HepG2 (cell line): ENCODE results near the gene RNF149. TPM values are rescaled to one million over a fixed set of nuclear protein-coding genes. Genes with fewer than 3 reads are reported as not detected.

Experiments
- HOXA7 ChIP-seq: sonication (generic); formaldehyde crosslinking; IDR thresholded peaks from 2 replicates; pipeline ENCODE4 v1.8.1; 2022; ENCODE audit warnings: mild to moderate bottlenecking, missing genetic modification reagents, moderate library complexity
- KLF16 ChIP-seq, 2 experiments: sonication (generic) in 1 of 2; formaldehyde crosslinking in 1 of 2; IDR thresholded peaks; 2 replicates each; pipeline versions ENCODE4 v1.6.1 to v1.8.0; 2016 to 2023; ENCODE audit warnings: missing genetic modification reagents in 2 of 2, missing compliant biosample characterization in 1 of 2
- NR2F1 ChIP-seq, 2 experiments: fragments of 450-650 bp in 1 of 2; formaldehyde crosslinking in 1 of 2; IDR thresholded peaks; 2 replicates each; pipeline versions ENCODE4 v1.5.0 to v1.6.1; 2016 to 2020; ENCODE audit warnings: mild to moderate bottlenecking in 1 of 2, missing compliant biosample characterization in 1 of 2, missing genetic modification reagents in 1 of 2, moderate library complexity in 1 of 2
- POGZ ChIP-seq: sonication (generic); formaldehyde crosslinking; IDR thresholded peaks from 2 replicates; pipeline ENCODE4 v1.4.0; 2020; ENCODE audit warnings: mild to moderate bottlenecking, missing genetic modification reagents
- PRDM15 ChIP-seq: sonication (generic); formaldehyde crosslinking; IDR thresholded peaks from 2 replicates; pipeline ENCODE4 v1.4.0; 2020; ENCODE audit warnings: missing genetic modification reagents
- RCOR2 ChIP-seq: IDR thresholded peaks from 2 replicates; pipeline ENCODE4 v1.6.1; 2016; ENCODE audit warnings: missing biosample characterization, missing genetic modification reagents
- RERE ChIP-seq: IDR thresholded peaks from 2 replicates; pipeline ENCODE4 v1.6.1; 2016; ENCODE audit warnings: low read depth, missing genetic modification reagents, missing compliant biosample characterization
- RXRB ChIP-seq: IDR thresholded peaks from 2 replicates; pipeline ENCODE4 v1.6.1; 2016; ENCODE audit warnings: borderline replicate concordance, missing genetic modification reagents, missing compliant biosample characterization
- ZC3H13 ChIP-seq: sonication (generic); formaldehyde crosslinking; IDR thresholded peaks from 2 replicates; pipeline ENCODE4 v1.8.1; 2023; ENCODE audit warnings: mild to moderate bottlenecking, missing genetic modification reagents, moderate library complexity
- ZFAT ChIP-seq: sonication (generic); formaldehyde crosslinking; conservative IDR thresholded peaks from 2 replicates; pipeline ENCODE4 v1.8.1; 2023; ENCODE audit warnings: missing genetic modification reagents, inconsistent platforms
- ZNF577 ChIP-seq: sonication (generic); formaldehyde crosslinking; IDR thresholded peaks from 2 replicates; pipeline ENCODE4 v1.4.0; 2020; ENCODE audit warnings: mild to moderate bottlenecking, low read depth, missing genetic modification reagents, borderline replicate concordance
- ZNF615 ChIP-seq: sonication (generic); formaldehyde crosslinking; IDR thresholded peaks from 2 replicates; pipeline ENCODE4 v1.5.0; 2020; ENCODE audit warnings: mild to moderate bottlenecking, missing genetic modification reagents, borderline replicate concordance
- polyA plus RNA-seq, 8 experiments: library from polyadenylated mRNA; depleted of rRNA in 3 of 8; stranded (reverse) in 7 of 8; unstranded in 1 of 8; fragments of >200 nt; fragmentation: Illumina TruSeq in 4 of 8; extraction: Trizol in 4 of 8; gene quantifications; 2 replicates each; pipeline versions ENCODE4 v1.2.1 to v1.2.3, GENCODE V29; 2011 to 2016; ENCODE audit warnings: low read depth in 4 of 8, missing spikeins in 1 of 8, mixed read lengths in 1 of 8; ENCODE audit not compliant: insufficient read depth in 1 of 8
- total RNA-seq, 5 experiments: library from RNA; depleted of rRNA; stranded (reverse); fragments of >200 nt; fragmentation: Illumina TruSeq; extraction: Trizol; gene quantifications; 2 replicates each; pipeline ENCODE4 v1.2.3, GENCODE V29; 2016; ENCODE audit warnings: low read depth in 1 of 5
- TF ChIP-seq, protein P1 (sequence below): sonication (generic); formaldehyde crosslinking; IDR thresholded peaks from 2 replicates; pipeline ENCODE4 v1.4.0; 2020; ENCODE audit warnings: missing genetic modification reagents
- TF ChIP-seq, protein P2 (sequence below): sonication (generic); formaldehyde crosslinking; IDR thresholded peaks from 2 replicates; pipeline ENCODE4 v1.5.0; 2020; ENCODE audit warnings: mild to moderate bottlenecking, missing genetic modification reagents, borderline replicate concordance

RNF149 gene
- total and polyA plus RNA-seq, 2 of the 13 experiments (the other 11 are each of a cell fraction or from before 2014, with no cell fraction given), result 87.6 to 109 TPM

DNA sequence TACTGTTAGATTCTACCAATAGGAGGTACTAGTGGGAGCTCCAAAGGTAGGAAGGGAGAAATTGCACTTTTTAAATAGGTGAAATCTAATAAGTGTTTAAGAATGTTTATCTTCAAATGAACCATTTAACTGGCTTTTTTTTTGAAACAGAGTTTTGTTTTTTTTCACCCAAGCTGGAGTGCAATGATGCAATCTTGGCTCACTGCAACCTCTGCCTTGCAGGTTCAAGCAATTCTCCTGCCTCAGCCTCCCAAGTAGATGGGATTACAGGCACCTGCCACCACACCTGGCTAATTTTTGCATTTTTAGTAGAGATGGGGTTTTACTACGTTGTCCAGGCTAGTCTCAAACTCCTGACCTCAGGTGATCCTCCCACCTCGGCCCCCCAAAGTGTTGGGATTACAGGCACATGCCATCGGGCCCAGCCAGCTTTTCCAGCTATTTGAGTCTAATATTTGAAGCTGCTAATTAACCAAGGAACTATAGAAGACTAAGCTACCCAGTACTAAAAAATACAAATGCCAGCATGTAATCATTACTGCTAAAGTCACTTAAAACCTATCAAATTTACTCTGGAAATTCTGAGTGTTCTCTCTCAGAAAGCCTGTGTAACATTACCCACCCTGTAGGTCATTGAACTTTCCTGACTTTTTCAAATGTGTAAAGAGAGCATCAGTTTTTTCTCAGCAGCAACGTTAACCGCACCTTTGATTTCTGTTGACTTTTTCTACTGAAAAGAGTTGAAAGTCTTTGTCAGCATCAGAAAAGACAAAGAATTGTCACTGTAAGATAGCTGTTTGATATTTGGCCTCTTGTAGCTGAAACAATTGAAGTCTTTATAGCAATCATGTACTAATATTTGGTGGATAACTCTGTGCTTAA, 24.6 kb upstream of the RNF149 start (continued):
- TF ChIP-seq, protein P1, sequence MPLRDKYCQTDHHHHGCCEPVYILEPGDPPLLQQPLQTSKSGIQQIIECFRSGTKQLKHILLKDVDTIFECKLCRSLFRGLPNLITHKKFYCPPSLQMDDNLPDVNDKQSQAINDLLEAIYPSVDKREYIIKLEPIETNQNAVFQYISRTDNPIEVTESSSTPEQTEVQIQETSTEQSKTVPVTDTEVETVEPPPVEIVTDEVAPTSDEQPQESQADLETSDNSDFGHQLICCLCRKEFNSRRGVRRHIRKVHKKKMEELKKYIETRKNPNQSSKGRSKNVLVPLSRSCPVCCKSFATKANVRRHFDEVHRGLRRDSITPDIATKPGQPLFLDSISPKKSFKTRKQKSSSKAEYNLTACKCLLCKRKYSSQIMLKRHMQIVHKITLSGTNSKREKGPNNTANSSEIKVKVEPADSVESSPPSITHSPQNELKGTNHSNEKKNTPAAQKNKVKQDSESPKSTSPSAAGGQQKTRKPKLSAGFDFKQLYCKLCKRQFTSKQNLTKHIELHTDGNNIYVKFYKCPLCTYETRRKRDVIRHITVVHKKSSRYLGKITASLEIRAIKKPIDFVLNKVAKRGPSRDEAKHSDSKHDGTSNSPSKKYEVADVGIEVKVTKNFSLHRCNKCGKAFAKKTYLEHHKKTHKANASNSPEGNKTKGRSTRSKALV (CRISPR knock-in tag), result no peak
- TF ChIP-seq ZNF615 (CRISPR knock-in tag), result no peak
- TF ChIP-seq PRDM15 (CRISPR knock-in tag), result no peak
- no peak for TF ChIP-seq ZNF577 (CRISPR knock-in tag)
- no peak for TF ChIP-seq ZC3H13 (CRISPR knock-in tag)
- no peak for TF ChIP-seq HOXA7 (CRISPR knock-in tag)
- TF ChIP-seq, protein P2, sequence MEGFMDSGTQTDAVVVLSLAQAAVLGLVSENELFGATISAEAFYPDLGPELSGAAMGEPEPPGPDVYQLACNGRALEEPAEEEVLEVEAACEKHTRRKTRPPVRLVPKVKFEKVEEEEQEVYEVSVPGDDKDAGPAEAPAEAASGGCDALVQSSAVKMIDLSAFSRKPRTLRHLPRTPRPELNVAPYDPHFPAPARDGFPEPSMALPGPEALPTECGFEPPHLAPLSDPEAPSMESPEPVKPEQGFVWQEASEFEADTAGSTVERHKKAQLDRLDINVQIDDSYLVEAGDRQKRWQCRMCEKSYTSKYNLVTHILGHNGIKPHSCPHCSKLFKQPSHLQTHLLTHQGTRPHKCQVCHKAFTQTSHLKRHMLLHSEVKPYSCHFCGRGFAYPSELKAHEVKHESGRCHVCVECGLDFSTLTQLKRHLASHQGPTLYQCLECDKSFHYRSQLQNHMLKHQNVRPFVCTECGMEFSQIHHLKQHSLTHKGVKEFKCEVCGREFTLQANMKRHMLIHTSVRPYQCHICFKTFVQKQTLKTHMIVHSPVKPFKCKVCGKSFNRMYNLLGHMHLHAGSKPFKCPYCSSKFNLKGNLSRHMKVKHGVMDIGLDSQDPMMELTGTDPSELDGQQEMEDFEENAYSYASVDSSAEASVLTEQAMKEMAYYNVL, result peak; percentile 96
- peak; percentile 35 for TF ChIP-seq RCOR2 (CRISPR knock-in tag)
- no peak for TF ChIP-seq ZFAT (CRISPR knock-in tag)
- TF ChIP-seq KLF16 (CRISPR knock-in tag; IDR thresholded peaks at IDR 0.05), result peak in 1 of 2 experiments; percentile 74; a peak in 1 of 4 replicates
- TF ChIP-seq RERE (CRISPR knock-in tag), result peak; percentile 86
- peak; percentile 100 for TF ChIP-seq RXRB (CRISPR knock-in tag)
- peak; percentile 42 to 65; a peak in 3 of 4 replicates for TF ChIP-seq NR2F1 (CRISPR knock-in tag; IDR thresholded peaks at IDR 0.05)
- TF ChIP-seq POGZ (CRISPR knock-in tag), result no peak
